NCI-H187 treated with DMSO at 0.1 percent for 48 hours (cell line): ENCODE data around the gene SEZ6L.

Experiments used
- DNase-seq: peaks from one replicate; lab custom pipeline; 2025; lab: John Stamatoyannopoulos, UW

Gene SEZ6L

DNA sequence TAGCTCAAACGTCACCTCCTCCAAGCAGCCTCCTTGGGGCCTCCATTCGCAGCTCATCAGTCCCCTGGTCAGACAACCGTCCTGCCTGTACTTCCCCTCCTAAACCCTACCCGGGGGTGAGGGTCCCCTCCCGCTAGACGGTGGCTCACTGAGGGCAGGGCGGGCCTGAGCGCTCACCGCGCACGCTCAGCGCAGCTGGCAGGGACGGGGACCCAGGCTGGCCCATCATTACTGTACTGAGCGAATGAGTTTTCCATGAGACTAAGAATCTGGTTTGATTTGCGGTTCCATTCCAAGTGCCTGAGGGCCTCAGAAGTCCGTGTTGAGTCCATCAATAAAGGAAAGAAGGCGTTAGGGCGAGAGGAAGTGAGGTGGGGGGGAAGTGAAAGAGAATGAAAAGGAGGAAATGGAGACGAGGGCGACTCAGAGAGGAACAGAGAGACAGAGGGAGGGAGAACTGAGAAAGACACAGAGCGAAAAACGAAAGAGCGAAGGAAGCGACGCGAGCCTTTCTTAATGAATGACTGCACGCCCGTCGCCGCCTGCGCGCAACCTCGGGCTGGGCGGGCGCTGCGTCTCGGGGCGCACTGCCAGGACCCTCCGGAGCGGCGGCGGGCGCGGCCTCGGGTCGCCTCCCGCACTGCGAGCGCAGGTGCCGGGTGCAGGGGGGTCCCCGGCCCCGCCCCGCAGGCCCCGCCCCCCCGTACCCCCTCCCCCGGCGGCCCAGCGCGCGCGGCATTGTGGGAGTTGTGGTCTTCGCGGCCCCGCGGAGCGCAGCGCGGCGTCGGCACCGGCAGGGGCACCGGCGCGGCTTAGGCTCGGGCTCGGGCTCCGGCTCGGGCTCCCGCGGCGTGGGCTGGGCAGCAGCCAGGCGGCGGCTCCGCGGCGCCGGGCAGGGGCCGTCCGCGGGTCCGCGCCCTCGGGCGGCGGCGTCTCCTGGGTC, 259.5 kb downstream of the SEZ6L start, which contains the start of gene ASPHD2:
ASPHD2 (plus strand) TSS at position 746 of the 943 bp plus-strand sequence. CDS start 4,356 bp downstream, outside the sequence.
- no peak for DNase-seq

- DNase-seq: no peak
Measured at GRCh38 chr22:26429458-26430286, 260.4 kb downstream of the SEZ6L start.

GRCh38 chr22:26430600-26430999, 261.3 kb downstream of the SEZ6L start:
- no peak for DNase-seq

GRCh38 chr22:26431261-26431995, 262.2 kb downstream of the SEZ6L start:
- DNase-seq: no peak

GRCh38 chr22:26432619-26433311, 263.5 kb downstream of the SEZ6L start:
- DNase-seq: no peak
